ENCODE data around the gene FLYWCH1.
"Not testable (repeated sequence)": the region's sequence is repeated elsewhere in the genome, so short reads cannot be mapped to it uniquely, and the experiment has no call there.

FLYWCH1 gene

DNA sequence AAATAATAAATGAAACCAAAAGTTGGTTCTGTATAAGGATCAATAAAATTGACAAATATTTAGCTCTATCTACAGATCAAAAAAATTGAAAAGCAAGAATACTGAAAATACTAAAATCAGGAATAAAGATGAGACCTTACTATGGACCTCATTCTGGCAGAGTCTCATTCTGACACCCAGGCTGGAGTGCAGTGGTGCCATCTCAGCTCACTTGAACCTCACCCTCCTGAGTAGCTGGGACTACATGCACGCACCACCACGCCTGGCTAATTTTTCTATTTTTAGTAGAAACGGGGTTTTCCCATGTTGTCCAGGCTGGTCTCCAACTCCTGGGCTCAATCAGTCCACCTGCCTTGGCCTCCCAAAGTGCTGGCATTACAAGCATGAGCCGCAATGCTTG is 30.3 kb downstream of the FLYWCH1 start:
- H3K4me3 ChIP-seq (ENCODE audit: low read depth, low read length) = no peak overlapping the region
- in situ Hi-C loops (cut with HindIII; ENCODE audit: low sequenced_read_pairs) = no loop called here
- no peak for DNase-seq (ENCODE audit: low read depth)
- TF ChIP-seq, protein P1, sequence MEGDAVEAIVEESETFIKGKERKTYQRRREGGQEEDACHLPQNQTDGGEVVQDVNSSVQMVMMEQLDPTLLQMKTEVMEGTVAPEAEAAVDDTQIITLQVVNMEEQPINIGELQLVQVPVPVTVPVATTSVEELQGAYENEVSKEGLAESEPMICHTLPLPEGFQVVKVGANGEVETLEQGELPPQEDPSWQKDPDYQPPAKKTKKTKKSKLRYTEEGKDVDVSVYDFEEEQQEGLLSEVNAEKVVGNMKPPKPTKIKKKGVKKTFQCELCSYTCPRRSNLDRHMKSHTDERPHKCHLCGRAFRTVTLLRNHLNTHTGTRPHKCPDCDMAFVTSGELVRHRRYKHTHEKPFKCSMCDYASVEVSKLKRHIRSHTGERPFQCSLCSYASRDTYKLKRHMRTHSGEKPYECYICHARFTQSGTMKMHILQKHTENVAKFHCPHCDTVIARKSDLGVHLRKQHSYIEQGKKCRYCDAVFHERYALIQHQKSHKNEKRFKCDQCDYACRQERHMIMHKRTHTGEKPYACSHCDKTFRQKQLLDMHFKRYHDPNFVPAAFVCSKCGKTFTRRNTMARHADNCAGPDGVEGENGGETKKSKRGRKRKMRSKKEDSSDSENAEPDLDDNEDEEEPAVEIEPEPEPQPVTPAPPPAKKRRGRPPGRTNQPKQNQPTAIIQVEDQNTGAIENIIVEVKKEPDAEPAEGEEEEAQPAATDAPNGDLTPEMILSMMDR (IDR thresholded peaks at IDR 0.05; ENCODE audit: low read depth, low read length, missing control alignments) = no peak

DNA sequence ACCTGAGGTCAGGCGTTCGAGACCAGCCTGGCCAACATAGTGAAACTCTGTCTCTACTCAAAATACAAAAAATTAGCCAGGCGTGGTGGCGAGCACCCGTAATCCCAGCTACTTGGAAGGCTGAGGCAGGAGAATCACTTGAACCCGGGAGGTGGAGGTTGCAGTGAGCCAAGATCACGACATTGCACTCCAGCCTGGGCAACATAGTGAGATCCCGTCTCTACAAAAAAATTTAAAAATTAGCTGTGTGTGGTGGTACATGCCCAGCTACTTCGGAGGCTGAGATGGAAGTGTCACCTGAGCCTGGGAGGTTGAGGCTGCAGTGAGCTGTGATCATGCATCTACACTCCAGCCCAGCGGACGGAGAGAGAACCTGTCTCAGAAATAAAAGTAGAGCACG is 32.0 kb downstream of the FLYWCH1 start:
- H3K4me3 ChIP-seq (ENCODE audit: low read depth, low read length); in situ Hi-C loops (cut with HindIII; ENCODE audit: low sequenced_read_pairs); DNase-seq (ENCODE audit: low read depth): not testable (repeated sequence)

DNA sequence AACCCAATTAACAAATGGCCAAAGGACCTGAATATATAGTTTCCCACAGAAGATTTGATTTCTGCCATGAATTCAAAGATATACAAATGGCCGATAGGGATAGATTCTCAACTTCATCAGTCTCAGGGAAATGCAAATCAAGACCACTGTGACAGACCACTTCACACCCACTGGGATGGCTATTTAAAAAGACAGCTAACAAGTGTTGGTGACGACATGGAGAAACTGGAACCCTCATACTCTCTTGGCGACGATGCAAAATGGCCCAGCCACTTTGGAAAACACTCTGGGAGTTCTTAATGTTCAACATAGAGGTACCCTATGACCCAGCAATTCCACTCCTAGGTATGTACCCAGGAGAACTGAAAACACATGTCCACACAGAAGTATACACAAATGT is 34.9 kb downstream of the FLYWCH1 start:
- in situ Hi-C loops (cut with HindIII; ENCODE audit: low sequenced_read_pairs) = no loop called here
- no peak overlapping the region for H3K4me3 ChIP-seq (ENCODE audit: low read depth, low read length)
- TF ChIP-seq, protein P1 (IDR thresholded peaks at IDR 0.05; ENCODE audit: low read depth, low read length, missing control alignments) = no peak
- no peak for DNase-seq (ENCODE audit: low read depth)

DNA sequence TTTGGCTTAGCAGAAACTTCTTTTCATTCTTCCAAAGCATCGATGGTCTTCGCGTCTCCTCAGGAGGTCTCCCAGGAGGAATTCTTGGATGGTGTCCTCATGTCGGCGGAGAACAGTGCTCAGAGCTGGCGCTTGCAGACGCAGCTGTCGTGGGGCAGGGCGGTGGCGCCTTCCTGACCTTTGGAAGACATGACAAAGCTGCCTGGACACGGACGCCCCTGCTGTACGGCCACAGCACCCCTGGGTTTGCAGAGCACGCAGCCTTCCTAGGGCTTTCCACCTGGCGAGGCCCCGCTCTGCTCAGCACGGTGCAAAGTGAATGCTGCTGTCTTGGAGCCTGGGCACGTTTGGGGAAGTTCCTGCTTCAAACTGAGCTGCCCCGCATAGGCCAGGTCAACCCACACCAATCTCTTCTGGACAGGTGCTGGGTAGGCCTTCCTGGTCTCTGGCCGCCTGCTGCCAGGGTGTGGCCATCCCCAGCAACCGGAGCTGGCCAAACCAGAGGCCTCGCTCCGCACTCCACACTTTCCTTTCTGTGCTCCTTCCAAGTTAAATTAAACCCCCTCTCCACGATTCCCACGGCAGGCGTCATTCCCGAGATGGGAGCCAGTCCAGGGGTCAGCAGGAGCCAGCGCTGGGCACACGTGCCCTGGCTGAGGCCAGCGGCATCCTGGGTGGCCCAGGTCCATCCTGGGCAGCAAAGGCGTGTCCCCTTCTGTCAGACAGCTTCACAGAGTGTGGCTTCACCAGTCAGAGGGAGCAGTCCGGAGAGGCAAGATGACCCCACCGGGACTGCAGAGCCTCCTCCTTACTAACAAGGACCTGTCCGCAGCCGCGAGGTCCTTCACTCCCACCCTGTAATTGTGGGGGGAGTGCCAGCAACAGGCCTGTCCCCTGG is 37.3 kb downstream of the FLYWCH1 start:
- H3K4me3 ChIP-seq (ENCODE audit: low read depth, low read length) = no peak overlapping the region
- TF ChIP-seq, protein P1 (IDR thresholded peaks at IDR 0.05; ENCODE audit: low read depth, low read length, missing control alignments) = no peak
- in situ Hi-C loops (cut with HindIII; ENCODE audit: low sequenced_read_pairs) = no loop called here
- no peak for DNase-seq (ENCODE audit: low read depth)

DNA sequence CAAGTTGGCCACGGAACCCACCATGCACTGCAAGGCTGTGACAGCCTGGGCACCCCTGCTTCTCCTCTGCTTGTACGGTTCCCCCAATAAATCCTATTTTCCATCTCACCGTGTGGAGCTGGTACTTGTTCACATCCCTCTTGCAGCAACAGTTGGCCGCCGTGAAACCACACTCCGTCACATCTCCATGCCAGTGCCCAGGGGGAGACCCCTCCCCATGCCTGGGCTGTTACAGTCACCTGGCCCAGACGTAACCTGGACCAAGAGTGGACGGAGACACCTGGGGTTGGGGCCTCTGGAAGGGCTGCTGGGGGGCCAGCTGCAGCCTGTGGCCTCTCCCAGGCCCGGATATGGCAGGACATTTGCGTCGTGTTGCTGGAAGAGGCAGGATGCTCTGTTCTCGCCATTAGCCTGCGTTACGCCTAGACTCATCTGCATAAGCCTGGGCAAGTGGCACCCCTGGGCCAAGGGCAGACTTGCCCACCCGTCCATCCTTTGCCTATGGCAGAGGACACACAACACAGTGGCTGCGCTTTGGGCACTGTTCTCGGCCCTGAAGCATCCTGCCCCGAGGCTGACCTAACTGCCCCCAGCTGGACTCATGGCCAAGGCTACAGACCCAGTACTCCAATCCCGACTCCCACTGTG is 38.1 kb downstream of the FLYWCH1 start:
- DNase-seq (ENCODE audit: low read depth) = no peak
- H3K4me3 ChIP-seq (ENCODE audit: low read depth, low read length) = no peak overlapping the region
- TF ChIP-seq, protein P1 (IDR thresholded peaks at IDR 0.05; ENCODE audit: low read depth, low read length, missing control alignments) = no peak
- in situ Hi-C loops (cut with HindIII; ENCODE audit: low sequenced_read_pairs) = no loop called here

DNA sequence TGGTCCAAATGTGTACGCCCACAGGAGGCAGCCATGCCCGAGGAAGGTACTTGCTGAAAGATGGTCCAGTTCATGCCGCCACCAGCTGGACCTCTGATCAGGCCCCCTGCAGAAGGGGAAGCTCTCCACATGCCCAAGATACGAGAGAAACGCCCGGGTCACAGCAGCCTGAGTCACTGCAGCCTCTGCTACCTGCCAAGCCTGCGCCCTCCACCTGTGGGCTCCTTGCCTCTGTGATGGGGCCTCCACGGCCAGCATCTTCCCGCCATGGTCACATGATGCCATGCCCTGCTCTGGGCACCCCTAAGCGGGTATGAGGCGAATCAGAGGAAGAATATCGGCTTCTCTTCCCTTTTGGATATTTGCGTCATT is 38.6 kb downstream of the FLYWCH1 start:
- no peak overlapping the region for H3K4me3 ChIP-seq (ENCODE audit: low read depth, low read length)
- in situ Hi-C loops (cut with HindIII; ENCODE audit: low sequenced_read_pairs) = no loop called here
- TF ChIP-seq, protein P1 (IDR thresholded peaks at IDR 0.05; ENCODE audit: low read depth, low read length, missing control alignments) = no peak
- DNase-seq (ENCODE audit: low read depth) = no peak

DNA sequence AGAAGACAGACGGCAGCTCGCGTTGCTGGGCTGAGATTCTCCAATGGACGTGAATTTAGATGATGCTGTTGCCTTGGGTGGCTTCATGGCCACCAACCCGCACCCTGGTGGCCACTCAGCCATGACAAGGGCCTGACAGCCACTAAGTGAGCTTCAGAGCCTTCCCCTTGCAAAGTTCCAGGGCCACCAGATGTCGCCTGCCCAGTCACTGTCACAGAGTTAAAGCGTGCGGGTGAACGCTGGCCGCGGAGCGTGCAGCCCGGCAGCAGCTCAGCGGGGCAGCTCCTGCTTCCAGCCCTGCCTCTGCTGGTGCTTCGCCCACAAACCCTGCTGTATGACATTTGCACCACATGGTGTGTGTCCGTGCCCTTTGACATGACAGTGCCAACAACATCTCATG is 39.0 kb downstream of the FLYWCH1 start:
- H3K4me3 ChIP-seq (ENCODE audit: low read depth, low read length) = no peak overlapping the region
- TF ChIP-seq, protein P1 (IDR thresholded peaks at IDR 0.05; ENCODE audit: low read depth, low read length, missing control alignments) = no peak
- in situ Hi-C loops (cut with HindIII; ENCODE audit: low sequenced_read_pairs) = no loop called here
- DNase-seq (ENCODE audit: low read depth) = no peak

All from astrocyte of the cerebellum (primary cell).